Activated naive CD4-positive, alpha-beta T cell treated with anti-CD3 and anti-CD28 coated beads, Interleukin-2, amount 10 ng/mL, durations not matched to agents 7 days and 5 days (primary cell): ENCODE measurements around the gene PTPRA.

ENCODE experiments used
- CTCF ChIA-PET: fragments of 350-600 bp; sonication (Branson Sonifier 250); formaldehyde crosslinking; loops from one replicate; lab custom pipeline; 2021; ENCODE audit warnings: antibody characterized with exemption; lab: Charles Lee
- DNase-seq: peaks from one replicate; pipeline ENCODE4 v3.0.0-alpha.2; 2020
- H3K27ac Mint-ChIP-seq: one replicate; pipeline ENCODE4 v1.8.0; 2021; ENCODE audit warnings: mild to moderate bottlenecking, moderate library complexity, mixed read lengths
- H3K27me3 Mint-ChIP-seq: one replicate; pipeline ENCODE4 v1.8.0; 2021; ENCODE audit warnings: mild to moderate bottlenecking, mixed read lengths
- H3K36me3 Mint-ChIP-seq: one replicate; pipeline ENCODE4 v1.8.0; 2021; ENCODE audit warnings: mixed read lengths
- H3K4me1 Mint-ChIP-seq: one replicate; pipeline ENCODE4 v1.8.0; 2021; ENCODE audit warnings: mixed read lengths
- H3K4me3 Mint-ChIP-seq: one replicate; pipeline ENCODE4 v1.8.0; 2021; ENCODE audit warnings: mild to moderate bottlenecking, moderate library complexity, mixed read lengths
- H3K9me3 Mint-ChIP-seq: one replicate; pipeline ENCODE4 v1.8.0; 2021; ENCODE audit warnings: mixed read lengths

The PTPRA gene

DNA sequence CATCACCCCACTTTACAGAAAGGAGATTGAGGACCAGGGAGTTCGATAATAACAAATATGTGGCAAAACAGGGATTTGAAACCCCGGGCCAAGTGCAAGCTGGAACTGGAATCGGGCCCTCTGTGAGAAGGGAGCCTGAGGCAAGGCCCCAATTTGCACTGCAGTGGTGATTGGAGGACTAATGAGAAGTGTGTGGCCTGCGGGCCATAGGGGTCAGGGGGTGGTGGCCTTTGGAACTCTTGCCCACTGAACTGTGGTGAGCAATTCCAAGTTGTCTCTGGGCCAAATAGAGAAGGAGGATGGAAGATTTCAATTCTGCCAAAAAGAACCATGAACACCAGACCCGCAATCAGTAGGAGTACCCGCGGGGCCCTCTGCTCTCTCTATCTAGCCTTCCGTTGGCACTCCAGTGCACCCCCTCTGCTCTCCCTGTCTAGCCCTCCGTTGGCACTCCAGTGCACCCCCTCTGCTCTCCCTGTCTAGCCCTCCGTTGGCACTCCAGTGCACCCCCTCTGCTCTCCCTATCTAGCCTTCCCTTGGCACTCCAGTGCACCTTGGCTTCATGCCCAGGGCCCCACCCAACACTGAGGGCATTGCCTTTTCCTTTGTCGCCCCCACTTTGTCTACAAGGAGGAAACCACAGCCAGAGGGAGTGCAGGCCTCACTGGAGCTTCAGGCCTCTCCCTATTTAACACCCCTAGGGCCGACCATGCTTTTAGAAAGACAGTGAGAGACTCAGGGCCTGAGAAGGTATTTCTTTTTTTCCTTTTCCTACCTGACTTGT is 6.0 kb upstream of the PTPRA start:
- Mint-ChIP-seq H3K27ac (no peak overlapping the region), H3K4me3 (no peak overlapping the region), H3K9me3 (no peaks in the 10 kb centered on the region), H3K36me3 (peaks cover 16% of the 10 kb centered on the region), H3K4me1 (peaks cover 35% of the 10 kb centered on the region), H3K27me3 (peaks cover 15% of the 10 kb centered on the region)
- DNase-seq, result no peak
- CTCF ChIA-PET, result interaction anchor here (0.8 kb wide), 1 partner anchor 134 kb away, joined by 3 read pairs; no protein-coding TSS in a partner anchor

DNA sequence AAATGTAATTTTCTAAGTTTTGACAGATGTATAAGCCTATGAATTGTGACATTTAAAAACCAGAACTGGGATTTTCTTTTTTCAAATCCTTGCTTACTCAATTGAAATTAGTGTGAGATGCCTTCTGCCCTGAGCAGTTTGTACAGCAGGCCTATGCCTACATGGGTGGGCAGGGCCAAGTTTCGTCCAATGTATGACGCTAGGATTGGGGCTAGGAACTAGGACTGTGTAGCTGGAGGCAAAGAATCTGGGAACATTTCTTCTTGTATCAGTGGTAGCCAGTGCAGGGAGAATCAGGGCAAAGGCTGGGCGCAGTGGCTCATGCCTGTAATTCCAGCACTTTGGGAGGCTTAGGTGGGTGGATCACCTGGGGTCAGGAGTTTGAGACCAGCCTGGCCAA is 3.9 kb upstream of the PTPRA start:
- H3K27me3 Mint-ChIP-seq, result peaks cover 20% of the 10 kb centered on the region
- H3K4me1 Mint-ChIP-seq, result peaks cover 45% of the 10 kb centered on the region
- H3K9me3 Mint-ChIP-seq, result no peaks in the 10 kb centered on the region
- H3K4me3 Mint-ChIP-seq, result no peak overlapping the region
- H3K36me3 Mint-ChIP-seq, result peaks cover 18% of the 10 kb centered on the region
- H3K27ac Mint-ChIP-seq, result no peak overlapping the region
- no peak for DNase-seq
- CTCF ChIA-PET, result no interaction called here

DNA sequence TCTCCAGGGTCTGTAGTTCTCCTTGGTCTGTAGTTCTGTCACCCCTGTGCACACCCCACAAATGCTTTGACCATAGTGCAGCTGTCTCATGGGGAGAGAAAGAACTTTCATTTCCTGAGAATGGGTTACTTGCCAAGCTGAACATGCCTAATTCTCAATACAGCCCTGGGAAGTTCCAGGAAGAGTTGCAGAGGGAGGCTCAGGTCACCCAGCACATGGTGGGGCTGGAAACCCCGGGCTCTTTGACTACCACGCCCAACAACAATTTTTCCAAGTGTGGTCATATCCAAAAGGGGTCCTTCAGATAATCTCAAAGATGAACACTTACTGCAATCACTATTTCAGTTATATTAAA is 2.2 kb upstream of the PTPRA start:
- no peak overlapping the region for H3K4me3 Mint-ChIP-seq
- no peak for DNase-seq
- peaks cover 17% of the 10 kb centered on the region for H3K36me3 Mint-ChIP-seq
- H3K27ac Mint-ChIP-seq, result no peak overlapping the region
- H3K9me3 Mint-ChIP-seq, result no peaks in the 10 kb centered on the region
- CTCF ChIA-PET, result interaction anchor here (0.9 to 1.7 kb wide), 5 partner anchors 46 to 183 kb away, joined by 3 to 6 read pairs (median 4); no protein-coding TSS in a partner anchor
- peaks cover 20% of the 10 kb centered on the region for H3K27me3 Mint-ChIP-seq
- peaks cover 53% of the 10 kb centered on the region for H3K4me1 Mint-ChIP-seq

DNA sequence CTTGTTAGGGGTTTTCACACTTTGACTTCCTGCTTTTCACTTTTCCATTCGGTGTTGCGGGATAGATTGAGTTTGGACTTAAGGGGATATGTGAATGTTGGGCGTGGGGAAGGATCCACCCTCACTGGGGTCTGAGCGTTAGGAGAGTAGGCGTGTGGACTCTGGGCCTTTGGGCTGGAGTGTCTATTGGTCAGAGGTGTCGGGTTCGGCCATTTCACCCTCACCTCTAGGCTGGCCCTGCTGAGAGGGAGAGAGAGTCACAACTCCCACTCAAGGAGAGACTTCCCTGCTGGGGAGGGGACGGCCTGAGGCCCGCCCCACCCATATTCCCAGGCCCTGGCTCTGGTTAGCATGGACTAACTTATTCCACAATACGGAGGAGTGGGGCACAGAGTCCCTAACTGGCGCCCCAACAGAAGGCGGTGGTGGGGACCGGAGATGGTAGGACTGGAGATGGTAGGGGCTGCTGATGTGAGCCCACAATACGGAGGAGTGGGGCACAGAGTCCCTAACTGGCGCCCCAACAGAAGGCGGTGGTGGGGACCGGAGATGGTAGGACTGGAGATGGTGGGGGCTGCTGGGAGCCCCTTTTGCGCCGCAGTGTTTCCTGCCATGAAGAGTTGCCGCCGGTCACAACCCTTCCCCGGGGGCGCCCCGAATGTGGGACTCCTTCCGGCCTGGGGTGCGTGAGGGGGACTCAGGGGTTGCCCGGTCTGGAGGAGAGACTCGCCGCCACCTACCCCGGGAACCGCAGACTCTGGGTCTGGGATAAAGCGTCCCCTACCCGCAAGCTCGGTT is 1.4 kb upstream of the PTPRA start:
- CTCF ChIA-PET, result interaction anchor here (0.6 to 1.7 kb wide), 4 partner anchors 13 to 184 kb away, joined by 3 to 6 read pairs (median 4); no protein-coding TSS in a partner anchor
- no peak for DNase-seq
- Mint-ChIP-seq H3K27me3 (peaks cover 20% of the 10 kb centered on the region), H3K27ac (peak overlapping the region; percentile 88), H3K36me3 (peaks cover 22% of the 10 kb centered on the region), H3K9me3 (no peaks in the 10 kb centered on the region), H3K4me3 (peak overlapping the region; percentile 89), H3K4me1 (peaks cover 61% of the 10 kb centered on the region)

DNA sequence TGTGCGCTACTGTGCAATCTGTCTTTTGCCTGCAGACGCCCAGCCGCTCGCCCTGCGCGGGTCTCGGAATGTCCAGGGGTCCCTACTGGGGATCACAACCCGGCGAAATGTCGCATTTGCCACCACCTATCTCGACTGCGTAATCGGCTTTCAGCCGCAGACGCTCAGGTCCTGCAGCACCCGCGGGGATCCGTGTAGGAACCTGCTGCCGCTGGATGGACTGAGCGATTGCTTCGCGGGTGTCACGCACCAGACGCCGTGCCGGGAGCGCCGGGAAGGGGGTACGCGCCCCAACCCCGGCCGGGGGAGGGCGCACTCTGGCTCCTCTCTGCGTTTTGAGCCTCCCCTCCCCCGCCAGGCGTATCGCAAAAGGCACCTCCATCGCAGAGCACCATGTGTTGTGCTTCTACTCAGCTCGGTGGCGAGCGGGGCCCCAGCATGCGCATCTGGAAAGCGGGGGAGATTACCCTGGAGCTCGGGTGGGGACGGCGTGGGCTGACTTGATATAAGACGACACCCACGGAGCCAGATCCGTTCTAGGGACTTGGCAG is 747 bp upstream of the PTPRA start:
- H3K27ac Mint-ChIP-seq, result peak overlapping the region; percentile 88
- CTCF ChIA-PET, result interaction anchor here (0.8 to 1.1 kb wide), 2 partner anchors 128 to 178 kb away, joined by 3 read pairs; no protein-coding TSS in a partner anchor
- H3K9me3 Mint-ChIP-seq, result no peaks in the 10 kb centered on the region
- DNase-seq, result peak; percentile 85
- peaks cover 26% of the 10 kb centered on the region for H3K36me3 Mint-ChIP-seq
- peaks cover 55% of the 10 kb centered on the region for H3K4me1 Mint-ChIP-seq
- peaks cover 20% of the 10 kb centered on the region for H3K27me3 Mint-ChIP-seq
- peak overlapping the region; percentile 89 for H3K4me3 Mint-ChIP-seq

DNA sequence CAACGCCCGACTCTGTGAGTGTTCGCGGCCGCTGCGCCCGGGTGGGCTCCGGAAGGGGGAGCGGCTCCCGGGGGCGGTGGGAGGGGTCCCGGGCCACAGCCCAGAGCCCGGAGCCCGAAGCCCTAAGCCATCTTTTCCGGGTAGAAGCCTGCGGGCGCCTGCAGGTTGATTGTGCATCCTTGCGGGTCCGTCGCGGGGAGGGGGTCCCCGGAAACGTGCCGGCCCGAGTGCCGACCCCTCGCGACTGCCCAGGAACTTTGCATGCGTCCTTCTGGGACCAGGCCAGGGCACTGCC is 413 bp downstream of the PTPRA start:
- CTCF ChIA-PET, result interaction anchor here (1.1 kb wide), 1 partner anchor 127 kb away, joined by 3 read pairs; no protein-coding TSS in a partner anchor
- Mint-ChIP-seq H3K27me3 (peaks cover 20% of the 10 kb centered on the region), H3K4me3 (peak overlapping the region; percentile 89), H3K27ac (peak overlapping the region; percentile 85), H3K36me3 (peaks cover 26% of the 10 kb centered on the region), H3K4me1 (peaks cover 55% of the 10 kb centered on the region), H3K9me3 (no peaks in the 10 kb centered on the region)
- peak; percentile 78 for DNase-seq

DNA sequence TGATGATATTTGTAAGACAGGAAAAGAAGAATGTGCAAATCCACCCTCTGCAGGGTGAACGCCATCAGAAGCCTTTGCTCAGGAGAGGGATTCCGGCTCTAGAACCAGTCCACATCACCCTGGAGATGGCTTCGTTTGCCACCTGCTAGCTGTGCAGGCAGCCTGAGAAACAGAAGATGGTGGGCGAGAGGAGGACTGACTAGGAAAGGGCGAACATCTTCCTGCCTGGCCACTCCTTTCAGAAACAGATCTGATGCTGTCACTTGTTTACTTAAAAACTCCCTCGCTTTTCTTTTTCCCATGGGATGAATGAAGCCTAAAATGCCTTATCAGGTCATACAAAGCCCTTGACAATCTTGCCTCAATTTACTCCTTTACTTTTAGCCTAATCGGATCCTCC is 1.2 kb downstream of the PTPRA start:
- CTCF ChIA-PET, result no interaction called here
- peak; percentile 41 for DNase-seq
- no peaks in the 10 kb centered on the region for H3K9me3 Mint-ChIP-seq
- peaks cover 20% of the 10 kb centered on the region for H3K27me3 Mint-ChIP-seq
- peaks cover 58% of the 10 kb centered on the region for H3K4me1 Mint-ChIP-seq
- peak overlapping the region; percentile 85 for H3K27ac Mint-ChIP-seq
- H3K4me3 Mint-ChIP-seq, result peak overlapping the region; percentile 89
- peaks cover 26% of the 10 kb centered on the region for H3K36me3 Mint-ChIP-seq

DNA sequence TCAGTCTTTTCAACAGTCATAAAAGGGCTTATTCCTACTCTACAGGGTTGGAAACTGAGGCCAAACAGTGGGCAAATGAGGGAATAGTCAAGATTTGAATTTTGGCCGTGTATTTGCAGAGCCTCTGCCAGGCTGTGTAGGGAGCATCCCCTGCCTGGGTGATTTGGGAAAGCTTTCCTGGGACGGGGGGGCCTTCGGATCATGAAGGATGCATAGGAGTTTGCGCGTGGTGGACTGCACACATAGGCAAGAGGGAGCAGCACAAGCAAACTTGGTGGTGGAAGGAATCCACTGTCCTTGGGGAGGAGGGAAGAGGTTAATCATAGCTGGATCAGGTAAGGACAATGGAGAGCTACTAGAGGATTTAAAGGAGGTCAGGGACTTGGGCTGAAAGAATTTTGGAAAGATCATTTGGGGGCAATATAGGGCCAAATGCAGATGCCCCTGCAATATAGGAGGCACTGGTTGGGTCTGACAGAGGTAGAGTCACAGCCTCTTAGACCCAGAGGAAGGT is 2.5 kb downstream of the PTPRA start:
- H3K4me3 Mint-ChIP-seq, result peak overlapping the region; percentile 35

DNA sequence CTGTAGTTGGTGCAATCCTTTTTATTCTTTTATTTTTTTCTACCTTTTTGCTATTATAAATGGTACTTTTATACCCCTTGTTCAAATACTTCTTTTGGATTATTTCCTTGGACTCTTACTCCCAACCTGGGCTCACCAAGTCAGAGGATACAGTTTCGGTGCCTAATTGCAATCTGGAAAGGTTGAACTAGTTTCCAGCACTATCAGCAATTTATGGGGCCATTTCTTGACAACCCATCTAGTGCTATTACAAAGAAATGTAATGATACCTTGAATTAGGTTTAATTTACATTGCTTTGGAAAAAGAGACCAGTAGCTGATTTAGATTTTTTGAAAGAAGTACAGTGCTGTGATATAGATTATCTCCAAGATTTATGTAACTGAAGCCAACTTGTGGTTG is 5.2 kb downstream of the PTPRA start:
- no peaks in the 10 kb centered on the region for H3K27me3 Mint-ChIP-seq
- no peaks in the 10 kb centered on the region for H3K9me3 Mint-ChIP-seq
- CTCF ChIA-PET, result no interaction called here
- H3K27ac Mint-ChIP-seq, result no peak overlapping the region
- peaks cover 29% of the 10 kb centered on the region for H3K36me3 Mint-ChIP-seq
- H3K4me1 Mint-ChIP-seq, result peaks cover 35% of the 10 kb centered on the region
- H3K4me3 Mint-ChIP-seq, result no peak overlapping the region
- no peak for DNase-seq

More for the DNA sequence above, 2.5 kb downstream of the PTPRA start:
- CTCF ChIA-PET, result interaction anchor here (0.7 kb wide), 1 partner anchor 53 kb away, joined by 3 read pairs; no protein-coding TSS in a partner anchor
- Mint-ChIP-seq H3K36me3 (peaks cover 27% of the 10 kb centered on the region), H3K27ac (no peak overlapping the region), H3K9me3 (no peaks in the 10 kb centered on the region), H3K4me1 (peaks cover 53% of the 10 kb centered on the region), H3K27me3 (peaks cover 17% of the 10 kb centered on the region)
- DNase-seq, result no peak

DNA sequence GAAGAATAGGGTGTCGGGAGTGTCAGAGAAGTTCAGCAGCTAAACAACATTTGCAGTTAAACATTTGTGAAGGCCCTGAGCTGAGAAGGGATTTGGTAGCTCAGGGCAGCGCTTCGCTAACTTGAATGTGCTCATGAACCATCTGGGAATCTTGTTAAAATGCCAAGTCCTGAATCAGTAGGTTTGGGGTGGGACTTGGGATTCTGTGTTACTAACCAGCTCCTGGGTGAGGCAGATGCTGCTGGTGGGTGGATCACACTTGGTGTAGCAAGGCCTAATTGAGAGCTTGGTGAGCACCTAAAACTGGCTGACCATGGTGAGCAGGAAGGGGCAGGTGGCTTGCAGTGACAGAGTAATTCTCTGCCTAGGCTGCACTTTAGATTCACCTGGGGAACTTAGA is 5.9 kb downstream of the PTPRA start:
- CTCF ChIA-PET, result interaction anchor here (0.6 kb wide), 1 partner anchor 469 kb away, joined by 3 read pairs; no protein-coding TSS in a partner anchor
- H3K4me3 Mint-ChIP-seq, result no peak overlapping the region
- H3K27ac Mint-ChIP-seq, result no peak overlapping the region
- no peak for DNase-seq
- H3K9me3 Mint-ChIP-seq, result no peaks in the 10 kb centered on the region
- peaks cover 39% of the 10 kb centered on the region for H3K4me1 Mint-ChIP-seq
- H3K36me3 Mint-ChIP-seq, result peaks cover 29% of the 10 kb centered on the region
- H3K27me3 Mint-ChIP-seq, result no peaks in the 10 kb centered on the region

DNA sequence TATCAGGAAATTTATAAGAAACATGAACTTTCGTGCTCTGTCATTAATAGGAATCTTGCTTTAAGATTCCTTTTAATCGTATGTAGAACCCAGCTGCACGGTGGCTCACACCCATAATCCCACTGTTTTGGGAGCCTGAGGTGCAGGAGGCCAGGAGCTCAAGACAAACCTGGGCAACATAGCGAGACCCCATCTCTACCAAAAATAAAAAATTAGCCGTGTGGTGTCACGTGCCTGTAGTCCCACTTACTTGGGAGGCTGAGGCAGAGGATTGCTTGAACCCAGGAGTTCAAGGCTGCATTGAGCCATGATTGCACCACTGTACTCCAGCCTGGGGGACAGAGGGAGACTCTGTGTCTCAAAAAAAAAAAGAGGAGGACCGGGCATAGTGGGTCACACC is 7.4 kb downstream of the PTPRA start:
- H3K4me3 Mint-ChIP-seq, result no peak overlapping the region

DNA sequence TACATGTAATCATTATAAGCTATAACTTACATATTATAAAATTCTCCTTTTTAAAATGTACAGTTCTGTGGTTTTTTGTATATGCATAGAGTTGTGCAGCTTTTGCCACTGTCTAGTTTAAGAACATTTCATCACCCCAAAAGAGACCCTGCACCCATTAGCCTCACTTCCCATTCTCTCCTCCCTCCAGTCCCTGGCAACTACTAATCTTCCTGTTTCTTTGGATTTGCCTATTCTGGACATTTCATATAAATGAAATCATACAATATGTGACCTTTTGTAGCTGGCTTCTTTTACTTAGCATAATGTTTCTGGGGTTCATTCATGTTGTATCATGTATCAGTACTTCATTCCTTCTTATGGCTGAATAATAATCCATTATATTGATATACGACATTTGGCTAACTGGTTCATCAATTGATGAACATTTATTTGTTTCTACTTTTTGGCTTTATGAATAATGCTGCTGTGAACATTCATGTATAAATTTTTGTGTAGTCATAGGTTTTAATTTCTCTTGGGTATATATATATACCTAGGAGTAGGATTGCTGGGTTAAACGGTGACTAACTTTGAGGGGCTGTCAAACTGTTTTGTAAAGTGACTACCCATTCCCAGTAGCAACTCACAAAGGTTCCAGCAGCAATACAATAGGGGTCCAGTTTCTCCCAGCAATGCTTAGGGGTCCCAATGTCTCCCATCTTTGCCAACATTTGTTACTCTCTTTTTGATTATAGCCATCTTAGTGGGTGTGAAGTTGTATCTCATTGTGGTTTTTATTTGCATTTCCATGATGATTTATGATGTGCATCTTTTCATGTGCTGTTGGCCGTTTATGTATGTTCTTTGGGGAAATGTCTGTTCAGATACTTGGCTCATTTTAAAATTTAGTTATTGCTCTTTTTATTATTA is 10.7 kb downstream of the PTPRA start:
- H3K4me3 Mint-ChIP-seq, result no peak overlapping the region
- peaks cover 13% of the 10 kb centered on the region for H3K36me3 Mint-ChIP-seq
- H3K27me3 Mint-ChIP-seq, result no peaks in the 10 kb centered on the region
- H3K4me1 Mint-ChIP-seq, result peaks cover 26% of the 10 kb centered on the region
- no peak for DNase-seq
- no peak overlapping the region for H3K27ac Mint-ChIP-seq
- CTCF ChIA-PET, result interaction anchor here (0.6 kb wide), 1 partner anchor 131 kb away, joined by 5 read pairs; no protein-coding TSS in a partner anchor
- no peaks in the 10 kb centered on the region for H3K9me3 Mint-ChIP-seq

More for the DNA sequence above, 7.4 kb downstream of the PTPRA start:
- no peaks in the 10 kb centered on the region for H3K27me3 Mint-ChIP-seq
- H3K27ac Mint-ChIP-seq, result no peak overlapping the region
- DNase-seq, result no peak
- peaks cover 26% of the 10 kb centered on the region for H3K36me3 Mint-ChIP-seq
- no peaks in the 10 kb centered on the region for H3K9me3 Mint-ChIP-seq
- peaks cover 36% of the 10 kb centered on the region for H3K4me1 Mint-ChIP-seq
- CTCF ChIA-PET, result no interaction called here

DNA sequence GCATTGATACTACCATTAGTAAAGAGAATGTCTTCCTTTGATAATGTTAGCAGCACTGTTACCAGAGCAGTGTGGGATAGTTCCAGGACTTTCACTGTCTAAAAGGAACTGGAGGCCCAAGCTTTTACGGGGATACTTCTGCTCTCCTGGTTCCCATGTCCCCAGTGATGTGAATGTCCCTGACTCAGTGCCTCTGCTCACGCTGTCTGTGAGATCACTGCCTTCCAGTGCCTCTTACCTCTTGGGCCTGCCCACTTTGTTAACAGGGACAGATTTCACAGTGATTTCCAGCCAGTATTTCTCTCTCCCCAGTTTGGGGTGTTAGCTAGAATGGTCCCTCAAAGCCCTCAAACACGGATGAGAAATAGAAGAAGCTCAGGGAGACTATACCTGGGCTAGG is 14.4 kb downstream of the PTPRA start:
- H3K4me3 Mint-ChIP-seq, result no peak overlapping the region
- CTCF ChIA-PET, result no interaction called here

More for the DNA sequence above, 14.4 kb downstream of the PTPRA start:
- no peak overlapping the region for H3K27ac Mint-ChIP-seq
- peaks cover 24% of the 10 kb centered on the region for H3K36me3 Mint-ChIP-seq
- DNase-seq, result no peak
- no peaks in the 10 kb centered on the region for H3K9me3 Mint-ChIP-seq
- no peaks in the 10 kb centered on the region for H3K27me3 Mint-ChIP-seq
- peaks cover 37% of the 10 kb centered on the region for H3K4me1 Mint-ChIP-seq
